ENCODE data around the gene LMO4.

LMO4 gene

GRCh38 chr1:87291107-87291506 is 37.6 kb upstream of the LMO4 start:
- Histone ChIP-seq H3K4me1 (ENCODE audit: low read depth, poor library complexity, severe bottlenecking) (no peaks in the 10 kb centered on the region), H2AFZ (ENCODE audit: low read depth) (no peak overlapping the region), H3K27ac (no peak overlapping the region), H3K79me2 (ENCODE audit: insufficient read depth, low read depth) (no peaks in the 10 kb centered on the region), H3K27me3 (ENCODE audit: insufficient read depth, low read depth) (no peaks in the 10 kb centered on the region), H3K9ac (no peak overlapping the region), H3K4me2 (no peak overlapping the region), H4K20me1 (ENCODE audit: insufficient read depth) (no peaks in the 10 kb centered on the region), H3K4me3 (IDR thresholded peaks at IDR 0.05; ENCODE audit: insufficient read depth, low read depth, low read length) (no peak overlapping the region), H3K36me3 (ENCODE audit: insufficient read depth) (no peaks in the 10 kb centered on the region)
- TF ChIP-seq, protein P1, sequence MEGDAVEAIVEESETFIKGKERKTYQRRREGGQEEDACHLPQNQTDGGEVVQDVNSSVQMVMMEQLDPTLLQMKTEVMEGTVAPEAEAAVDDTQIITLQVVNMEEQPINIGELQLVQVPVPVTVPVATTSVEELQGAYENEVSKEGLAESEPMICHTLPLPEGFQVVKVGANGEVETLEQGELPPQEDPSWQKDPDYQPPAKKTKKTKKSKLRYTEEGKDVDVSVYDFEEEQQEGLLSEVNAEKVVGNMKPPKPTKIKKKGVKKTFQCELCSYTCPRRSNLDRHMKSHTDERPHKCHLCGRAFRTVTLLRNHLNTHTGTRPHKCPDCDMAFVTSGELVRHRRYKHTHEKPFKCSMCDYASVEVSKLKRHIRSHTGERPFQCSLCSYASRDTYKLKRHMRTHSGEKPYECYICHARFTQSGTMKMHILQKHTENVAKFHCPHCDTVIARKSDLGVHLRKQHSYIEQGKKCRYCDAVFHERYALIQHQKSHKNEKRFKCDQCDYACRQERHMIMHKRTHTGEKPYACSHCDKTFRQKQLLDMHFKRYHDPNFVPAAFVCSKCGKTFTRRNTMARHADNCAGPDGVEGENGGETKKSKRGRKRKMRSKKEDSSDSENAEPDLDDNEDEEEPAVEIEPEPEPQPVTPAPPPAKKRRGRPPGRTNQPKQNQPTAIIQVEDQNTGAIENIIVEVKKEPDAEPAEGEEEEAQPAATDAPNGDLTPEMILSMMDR (conservative IDR thresholded peaks at IDR 0.05; ENCODE audit: low read depth, low read length) = no peak

GRCh38 chr1:87292684-87293493 is 35.8 kb upstream of the LMO4 start:
- TF ChIP-seq, protein P1 (conservative IDR thresholded peaks at IDR 0.05; ENCODE audit: low read depth, low read length) = peak; percentile 70
- H2AFZ ChIP-seq (ENCODE audit: low read depth) = no peak overlapping the region

GRCh38 chr1:87294633-87295032 is 34.0 kb upstream of the LMO4 start:
- TF ChIP-seq, protein P1 (conservative IDR thresholded peaks at IDR 0.05; ENCODE audit: low read depth, low read length) = no peak
- Histone ChIP-seq H3K27me3 (ENCODE audit: insufficient read depth, low read depth) (no peaks in the 10 kb centered on the region), H4K20me1 (ENCODE audit: insufficient read depth) (no peaks in the 10 kb centered on the region), H3K4me1 (ENCODE audit: low read depth, poor library complexity, severe bottlenecking) (no peaks in the 10 kb centered on the region), H3K36me3 (ENCODE audit: insufficient read depth) (no peaks in the 10 kb centered on the region), H2AFZ (ENCODE audit: low read depth) (no peak overlapping the region), H3K9ac (no peak overlapping the region), H3K4me2 (no peak overlapping the region), H3K27ac (no peak overlapping the region), H3K79me2 (ENCODE audit: insufficient read depth, low read depth) (no peaks in the 10 kb centered on the region), H3K4me3 (IDR thresholded peaks at IDR 0.05; ENCODE audit: insufficient read depth, low read depth, low read length) (no peak overlapping the region)

More at GRCh38 chr1:87292684-87293493, 35.8 kb upstream of the LMO4 start:
- Histone ChIP-seq H3K36me3 (ENCODE audit: insufficient read depth) (no peaks in the 10 kb centered on the region), H3K79me2 (ENCODE audit: insufficient read depth, low read depth) (no peaks in the 10 kb centered on the region), H3K4me2 (no peak overlapping the region), H4K20me1 (ENCODE audit: insufficient read depth) (no peaks in the 10 kb centered on the region), H3K27ac (no peak overlapping the region), H3K4me1 (ENCODE audit: low read depth, poor library complexity, severe bottlenecking) (no peaks in the 10 kb centered on the region), H3K4me3 (IDR thresholded peaks at IDR 0.05; ENCODE audit: insufficient read depth, low read depth, low read length) (no peak overlapping the region), H3K27me3 (ENCODE audit: insufficient read depth, low read depth) (no peaks in the 10 kb centered on the region), H3K9ac (no peak overlapping the region)

DNA sequence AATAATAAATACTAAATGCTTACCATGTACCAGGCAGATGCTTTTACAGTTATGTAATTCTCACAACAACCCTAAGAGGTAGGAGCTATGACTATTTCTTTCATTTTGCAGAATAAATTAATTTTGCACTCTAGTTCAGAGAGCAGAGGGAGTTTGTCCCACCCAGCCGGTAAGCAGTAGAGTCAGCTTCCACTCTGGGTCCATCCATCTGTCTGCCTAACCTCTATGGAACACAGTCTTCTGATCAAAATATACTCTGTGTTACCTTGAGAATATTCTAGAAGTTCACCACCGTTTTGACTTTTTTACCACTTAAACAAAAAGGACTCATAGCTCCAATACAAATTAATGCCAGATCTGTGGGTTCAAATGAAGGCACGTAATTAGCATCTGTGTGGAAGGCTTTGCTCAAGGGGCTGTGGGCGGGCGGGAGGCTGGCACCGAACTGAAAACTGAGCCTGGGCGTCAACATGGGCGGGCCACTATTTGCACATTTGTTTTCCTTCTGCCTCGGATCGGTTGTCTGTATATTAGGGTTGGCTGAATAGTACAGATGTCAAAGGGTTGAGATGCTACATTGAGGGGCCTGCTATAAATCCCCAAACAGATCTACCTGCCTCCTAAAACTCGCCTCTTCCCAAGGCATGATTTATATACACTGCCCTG is 33.1 kb upstream of the LMO4 start:
- H3K4me2 ChIP-seq = no peak overlapping the region
- no peak overlapping the region for H3K4me3 ChIP-seq (IDR thresholded peaks at IDR 0.05; ENCODE audit: insufficient read depth, low read depth, low read length)
- H3K27me3 ChIP-seq (ENCODE audit: insufficient read depth, low read depth) = no peaks in the 10 kb centered on the region
- H3K4me1 ChIP-seq (ENCODE audit: low read depth, poor library complexity, severe bottlenecking) = no peaks in the 10 kb centered on the region
- no peak overlapping the region for H3K9ac ChIP-seq
- no peak overlapping the region for H2AFZ ChIP-seq (ENCODE audit: low read depth)
- H3K36me3 ChIP-seq (ENCODE audit: insufficient read depth) = no peaks in the 10 kb centered on the region
- no peaks in the 10 kb centered on the region for H4K20me1 ChIP-seq (ENCODE audit: insufficient read depth)
- TF ChIP-seq, protein P1 (conservative IDR thresholded peaks at IDR 0.05; ENCODE audit: low read depth, low read length) = no peak
- H3K79me2 ChIP-seq (ENCODE audit: insufficient read depth, low read depth) = no peaks in the 10 kb centered on the region
- H3K27ac ChIP-seq = no peak overlapping the region

All from KMS-11 (cell line).